ENCODE results near the gene BIRC2.
"Not testable (repeated sequence)": the region's sequence is repeated elsewhere in the genome, so short reads cannot be mapped to it uniquely, and the experiment has no call there.

The BIRC2 gene

DNA sequence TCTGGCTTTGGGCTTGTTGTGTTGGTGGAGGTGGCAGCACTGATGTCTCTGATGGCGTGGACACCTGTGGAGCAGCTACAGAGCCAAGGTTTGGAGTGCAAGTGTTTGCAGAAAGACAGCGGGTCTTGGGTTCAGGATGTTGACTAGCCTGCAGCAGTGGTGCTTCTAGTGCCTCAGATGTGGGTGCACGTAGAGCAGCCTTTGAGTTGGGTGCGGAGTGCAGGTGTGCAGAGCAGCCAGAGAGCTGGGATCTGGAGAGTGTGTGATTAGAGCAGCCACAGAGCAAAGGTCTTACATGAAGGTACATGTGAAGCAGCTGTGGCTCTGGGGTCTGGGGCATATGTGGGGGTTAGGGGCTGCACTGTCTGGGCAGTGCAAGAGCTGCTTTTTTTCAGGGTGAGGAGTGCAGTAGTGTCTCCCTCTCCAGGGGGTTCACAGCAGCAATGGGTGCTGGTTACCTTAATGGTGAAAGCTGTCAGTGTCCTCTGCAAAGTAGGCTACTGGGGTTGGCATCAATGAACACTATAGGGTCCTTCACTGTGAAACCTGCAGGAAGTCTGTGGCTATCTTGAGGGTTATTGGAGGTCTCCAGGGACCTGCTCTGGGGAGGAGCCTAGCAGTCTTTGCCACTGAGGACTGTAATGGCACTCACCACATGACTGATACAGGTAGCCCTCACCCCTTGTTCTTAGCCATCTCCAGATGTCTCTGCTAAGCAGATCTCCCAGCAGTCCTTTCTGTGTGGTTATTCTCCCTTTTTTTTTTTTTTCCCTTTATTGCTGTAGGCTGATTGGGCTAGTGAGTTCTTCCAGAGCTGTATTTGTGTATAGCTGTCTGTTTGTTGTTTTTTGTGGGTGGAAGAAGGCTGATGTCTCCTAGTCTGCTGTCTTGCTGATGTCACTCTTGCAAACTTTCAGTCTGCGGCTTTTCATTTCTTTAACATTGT is 14.3 kb downstream of the BIRC2 start:
- POLR2A ChIA-PET (ENCODE audit: low non-redundant PET): no interaction called here
- H3K27ac ChIP-seq: no peak overlapping the region
- no peak for DNase-seq (ENCODE audit: low spot score)
- TF ChIP-seq, protein P1, sequence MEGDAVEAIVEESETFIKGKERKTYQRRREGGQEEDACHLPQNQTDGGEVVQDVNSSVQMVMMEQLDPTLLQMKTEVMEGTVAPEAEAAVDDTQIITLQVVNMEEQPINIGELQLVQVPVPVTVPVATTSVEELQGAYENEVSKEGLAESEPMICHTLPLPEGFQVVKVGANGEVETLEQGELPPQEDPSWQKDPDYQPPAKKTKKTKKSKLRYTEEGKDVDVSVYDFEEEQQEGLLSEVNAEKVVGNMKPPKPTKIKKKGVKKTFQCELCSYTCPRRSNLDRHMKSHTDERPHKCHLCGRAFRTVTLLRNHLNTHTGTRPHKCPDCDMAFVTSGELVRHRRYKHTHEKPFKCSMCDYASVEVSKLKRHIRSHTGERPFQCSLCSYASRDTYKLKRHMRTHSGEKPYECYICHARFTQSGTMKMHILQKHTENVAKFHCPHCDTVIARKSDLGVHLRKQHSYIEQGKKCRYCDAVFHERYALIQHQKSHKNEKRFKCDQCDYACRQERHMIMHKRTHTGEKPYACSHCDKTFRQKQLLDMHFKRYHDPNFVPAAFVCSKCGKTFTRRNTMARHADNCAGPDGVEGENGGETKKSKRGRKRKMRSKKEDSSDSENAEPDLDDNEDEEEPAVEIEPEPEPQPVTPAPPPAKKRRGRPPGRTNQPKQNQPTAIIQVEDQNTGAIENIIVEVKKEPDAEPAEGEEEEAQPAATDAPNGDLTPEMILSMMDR (conservative IDR thresholded peaks at IDR 0.05; ENCODE audit: low read depth): no peak
- CTCF ChIA-PET: no interaction called here

DNA sequence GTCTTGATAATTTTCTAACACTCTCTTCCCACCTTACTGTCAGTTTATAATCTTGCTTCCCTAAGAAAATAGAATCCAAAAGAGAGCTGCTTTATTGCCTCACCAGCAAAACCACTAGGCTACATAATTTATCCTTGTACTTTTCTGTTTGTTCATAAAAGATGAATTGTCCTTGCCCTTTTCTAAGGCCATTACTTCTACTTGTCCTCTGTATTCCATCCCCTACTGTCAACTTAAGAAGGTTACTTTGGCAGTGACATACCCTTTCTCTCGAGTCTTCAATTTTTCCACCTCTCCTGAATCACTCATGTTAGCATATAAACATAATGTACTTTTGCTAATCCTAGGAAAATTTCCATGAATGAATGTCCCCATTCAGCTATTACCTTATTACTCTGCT is 18.0 kb downstream of the BIRC2 start:
- DNase-seq (ENCODE audit: low spot score): no peak
- ChIA-PET POLR2A (ENCODE audit: low non-redundant PET) (no interaction called here), CTCF (interaction anchor here (0.8 kb wide), 1 partner anchor 69 kb away, joined by 3 read pairs; no protein-coding TSS in a partner anchor)
- TF ChIP-seq, protein P1 (conservative IDR thresholded peaks at IDR 0.05; ENCODE audit: low read depth): no peak
- no peak overlapping the region for H3K27ac ChIP-seq

DNA sequence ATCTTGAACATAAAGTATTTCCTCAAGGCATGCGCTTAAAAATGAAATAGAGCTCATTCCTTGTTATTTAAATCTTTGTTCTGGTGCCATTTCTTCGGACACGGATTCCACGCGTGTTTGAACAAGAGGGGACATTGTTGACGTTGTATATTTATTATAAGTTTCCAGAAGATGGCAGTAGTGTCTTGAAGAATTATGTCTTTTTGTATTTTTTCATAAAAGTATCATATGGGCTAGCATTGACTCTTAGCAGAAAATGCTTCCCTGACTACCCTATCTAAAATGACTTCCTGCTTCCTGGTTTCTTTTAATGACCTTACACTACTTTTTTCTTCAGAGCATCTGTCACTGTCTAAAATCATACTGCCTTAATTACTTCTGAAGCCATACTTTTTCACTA is 20.4 kb downstream of the BIRC2 start:
- H3K27ac ChIP-seq: no peak overlapping the region
- POLR2A ChIA-PET (ENCODE audit: low non-redundant PET): no interaction called here
- TF ChIP-seq, protein P1 (conservative IDR thresholded peaks at IDR 0.05; ENCODE audit: low read depth): no peak

DNA sequence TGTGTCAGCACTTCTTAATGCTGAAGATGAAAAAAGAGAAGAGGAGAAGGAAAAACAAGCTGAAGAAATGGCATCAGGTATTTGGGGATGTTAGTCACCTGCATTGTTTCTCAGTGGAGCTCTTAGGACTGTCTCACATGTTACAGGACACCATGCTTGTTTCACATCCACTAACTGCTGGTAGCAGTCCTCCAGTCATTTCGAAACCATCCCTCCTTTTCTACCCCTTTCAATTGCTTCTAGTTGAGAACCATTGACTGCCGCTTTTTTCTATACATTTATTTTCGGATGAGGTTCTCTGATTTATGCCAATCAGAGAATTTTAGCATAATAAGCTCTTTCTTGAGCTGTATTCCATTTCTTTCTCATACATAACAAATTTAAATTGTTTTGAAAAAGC is 21.5 kb downstream of the BIRC2 start:
- POLR2A ChIA-PET (ENCODE audit: low non-redundant PET): no interaction called here
- CTCF ChIA-PET: no interaction called here
- TF ChIP-seq, protein P1 (conservative IDR thresholded peaks at IDR 0.05; ENCODE audit: low read depth): no peak
- H3K27ac ChIP-seq: no peak overlapping the region
- no peak for DNase-seq (ENCODE audit: low spot score)

More for the DNA sequence above, 20.4 kb downstream of the BIRC2 start:
- no peak for DNase-seq (ENCODE audit: low spot score)
- CTCF ChIA-PET: interaction anchor here (0.5 to 1.8 kb wide), 10 partner anchors 32 to 333 kb away, joined by 3 to 10 read pairs (median 4); no protein-coding TSS in a partner anchor

DNA sequence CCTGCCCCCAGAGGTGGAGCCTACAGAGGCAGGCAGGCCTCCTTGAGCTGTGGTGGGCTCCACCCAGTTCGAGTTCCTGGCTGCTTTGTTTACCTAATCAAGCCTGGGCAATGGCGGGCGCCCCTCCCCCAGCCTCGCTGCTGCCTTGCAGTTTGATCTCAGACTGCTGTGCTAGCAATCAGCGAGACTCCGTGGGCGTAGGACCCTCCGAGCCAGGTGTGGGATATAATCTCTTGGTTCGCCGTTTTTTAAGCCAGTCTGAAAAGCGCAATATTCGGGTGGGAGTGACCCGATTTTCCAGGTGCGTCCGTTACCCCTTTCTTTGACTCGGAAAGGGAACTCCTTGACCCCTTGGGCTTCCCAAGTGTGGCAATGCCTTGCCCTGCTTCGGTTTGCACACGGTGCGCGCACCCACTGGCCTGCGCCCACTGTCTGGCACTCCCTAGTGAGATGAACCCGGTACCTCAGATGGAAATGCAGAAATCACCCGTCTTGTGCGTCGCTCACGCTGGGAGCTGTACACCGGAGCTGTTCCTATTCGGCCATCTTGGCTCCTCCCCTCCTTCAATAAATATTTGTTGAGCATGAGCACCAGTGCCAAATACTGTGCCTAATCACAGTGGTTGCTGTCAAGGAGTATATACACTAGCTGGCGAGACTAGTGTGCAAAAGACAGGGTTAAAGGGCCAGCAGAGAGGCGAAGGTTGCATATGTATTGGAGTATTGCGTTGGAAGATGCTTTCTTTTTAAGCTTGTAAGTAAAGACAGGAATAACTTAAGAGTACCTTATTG is 27.8 kb downstream of the BIRC2 start:
- H3K27ac ChIP-seq; POLR2A ChIA-PET (ENCODE audit: low non-redundant PET); CTCF ChIA-PET; DNase-seq (ENCODE audit: low spot score): not testable (repeated sequence)

DNA sequence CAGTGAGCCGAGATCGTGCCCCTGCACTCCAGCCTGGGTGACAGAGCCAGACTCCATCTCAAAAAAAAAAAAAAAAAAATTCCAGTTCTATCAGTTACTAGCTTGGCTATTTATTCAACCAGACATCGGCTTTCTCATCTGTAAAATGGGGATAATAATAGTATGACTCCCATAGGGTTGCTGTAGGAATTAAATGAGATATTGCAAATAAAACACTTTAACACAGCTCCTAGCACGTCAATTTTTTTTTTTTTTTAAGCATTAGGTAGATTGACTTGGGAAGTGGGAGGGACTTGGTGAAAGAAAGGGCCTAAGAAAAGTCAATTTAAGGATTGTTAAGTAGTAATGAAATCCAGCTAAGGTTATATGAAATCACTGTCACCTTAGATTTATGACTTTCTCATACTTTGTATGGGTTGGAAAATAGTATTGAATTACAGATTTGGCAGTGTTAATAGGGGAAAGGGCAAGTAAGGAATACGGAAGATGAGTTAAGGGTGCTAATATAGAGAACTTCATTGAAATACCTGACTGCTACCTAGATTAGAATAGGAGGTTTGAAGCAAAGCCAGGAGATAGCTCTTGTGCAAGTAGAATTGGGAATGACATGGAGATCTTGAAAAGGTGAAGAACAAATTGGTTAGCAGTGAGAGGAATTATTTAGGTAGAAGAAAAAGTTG is 28.8 kb downstream of the BIRC2 start:
- DNase-seq (ENCODE audit: low spot score): no peak
- ChIA-PET POLR2A (ENCODE audit: low non-redundant PET) (no interaction called here), CTCF (interaction anchor here (0.6 kb wide), 1 partner anchor 264 kb away, joined by 3 read pairs; no protein-coding TSS in a partner anchor)
- no peak overlapping the region for H3K27ac ChIP-seq
- TF ChIP-seq, protein P1 (conservative IDR thresholded peaks at IDR 0.05; ENCODE audit: low read depth): no peak
